ENCODE measurements around the gene PRPS1.

Gene PRPS1

GRCh38 chrX:107601759-107602158 lies 26.6 kb upstream of the PRPS1 start:
- TF ChIP-seq SIN3A (IDR thresholded peaks at IDR 0.05; ENCODE audit: borderline replicate concordance, insufficient read depth, low read length) (no peak), TAF1 (IDR thresholded peaks at IDR 0.05; ENCODE audit: borderline replicate concordance, insufficient read depth, low read length) (no peak), POLR2AphosphoS5 (IDR thresholded peaks at IDR 0.05; ENCODE audit: low read depth, low read length) (no peak), REST (IDR thresholded peaks at IDR 0.05; ENCODE audit: insufficient read depth in 1 of 2, low read depth in 2 of 2, low read length in 2 of 2) (no peak), FOXP2 (optimal IDR thresholded peaks at IDR 0.05; ENCODE audit: borderline replicate concordance, extremely low read depth, extremely low read length, insufficient read depth) (no peak)

- TF ChIP-seq SIN3A (IDR thresholded peaks at IDR 0.05; ENCODE audit: borderline replicate concordance, insufficient read depth, low read length) (no peak), POLR2AphosphoS5 (IDR thresholded peaks at IDR 0.05; ENCODE audit: low read depth, low read length) (no peak), REST (IDR thresholded peaks at IDR 0.05; ENCODE audit: insufficient read depth in 1 of 2, low read depth in 2 of 2, low read length in 2 of 2) (no peak), FOXP2 (optimal IDR thresholded peaks at IDR 0.05; ENCODE audit: borderline replicate concordance, extremely low read depth, extremely low read length, insufficient read depth) (no peak), TAF1 (IDR thresholded peaks at IDR 0.05; ENCODE audit: borderline replicate concordance, insufficient read depth, low read length) (no peak)
Observed at GRCh38 chrX:107602694-107603239, 25.5 kb upstream of the PRPS1 start.

DNA sequence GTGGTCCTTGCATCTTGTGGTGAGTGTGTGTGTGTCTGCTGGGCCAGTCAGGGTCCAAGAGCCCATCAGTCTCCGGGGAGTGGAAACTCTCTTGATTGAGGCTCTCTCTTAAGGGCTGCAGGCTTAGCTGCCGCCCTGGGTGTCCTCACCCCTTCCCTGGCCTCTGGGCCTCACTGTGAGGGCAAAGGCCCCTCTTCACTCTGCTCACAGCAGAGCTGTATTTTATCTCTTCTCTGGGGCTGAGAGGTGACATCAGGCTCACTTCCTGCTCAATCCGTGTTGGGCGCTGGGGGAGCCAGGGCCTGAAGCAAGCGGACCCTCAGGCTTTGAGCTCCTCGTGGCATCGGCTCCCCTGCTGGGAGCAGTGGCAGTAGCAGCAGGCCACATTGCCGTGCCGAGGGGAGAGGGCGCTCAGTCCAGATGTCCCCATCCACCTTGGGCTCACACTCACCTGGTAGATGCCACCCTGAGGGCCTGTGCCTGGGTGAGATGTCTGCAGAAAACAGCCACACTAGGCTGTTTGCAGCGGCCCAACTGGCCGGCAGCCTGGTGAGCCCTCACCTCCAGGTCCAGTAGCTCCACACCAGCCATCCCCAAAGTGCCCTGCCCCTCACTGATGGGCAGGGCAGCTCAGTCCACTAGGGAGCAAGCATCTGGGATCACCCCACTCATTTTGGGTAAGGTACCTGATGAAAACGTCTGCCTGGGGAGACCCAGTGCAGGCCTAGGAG lies 24.7 kb upstream of the PRPS1 start:
- no peak for TF ChIP-seq TAF1 (IDR thresholded peaks at IDR 0.05; ENCODE audit: borderline replicate concordance, insufficient read depth, low read length)
- no peak for TF ChIP-seq FOXP2 (optimal IDR thresholded peaks at IDR 0.05; ENCODE audit: borderline replicate concordance, extremely low read depth, extremely low read length, insufficient read depth)

- no peak for TF ChIP-seq SIN3A (IDR thresholded peaks at IDR 0.05; ENCODE audit: borderline replicate concordance, insufficient read depth, low read length)
- TF ChIP-seq TAF1 (IDR thresholded peaks at IDR 0.05; ENCODE audit: borderline replicate concordance, insufficient read depth, low read length) = no peak
- no peak for TF ChIP-seq FOXP2 (optimal IDR thresholded peaks at IDR 0.05; ENCODE audit: borderline replicate concordance, extremely low read depth, extremely low read length, insufficient read depth)
- TF ChIP-seq POLR2AphosphoS5 (IDR thresholded peaks at IDR 0.05; ENCODE audit: low read depth, low read length) = no peak
- no peak for TF ChIP-seq REST (IDR thresholded peaks at IDR 0.05; ENCODE audit: insufficient read depth in 1 of 2, low read depth in 2 of 2, low read length in 2 of 2)
Observed at GRCh38 chrX:107610667-107611066, 17.6 kb upstream of the PRPS1 start.

GRCh38 chrX:107619885-107620322 lies 8.4 kb upstream of the PRPS1 start:
- TF ChIP-seq FOXP2 (optimal IDR thresholded peaks at IDR 0.05; ENCODE audit: borderline replicate concordance, extremely low read depth, extremely low read length, insufficient read depth) = no peak
- TF ChIP-seq TAF1 (IDR thresholded peaks at IDR 0.05; ENCODE audit: borderline replicate concordance, insufficient read depth, low read length) = no peak
- no peak for TF ChIP-seq REST (IDR thresholded peaks at IDR 0.05; ENCODE audit: insufficient read depth in 1 of 2, low read depth in 2 of 2, low read length in 2 of 2)
- TF ChIP-seq POLR2AphosphoS5 (IDR thresholded peaks at IDR 0.05; ENCODE audit: low read depth, low read length) = no peak
- no peak for TF ChIP-seq SIN3A (IDR thresholded peaks at IDR 0.05; ENCODE audit: borderline replicate concordance, insufficient read depth, low read length)

Measured in PFSK-1 (cell line).